ENCODE measurements around the gene SEC14L5. TPM values are rescaled to one million over a fixed set of nuclear protein-coding genes. Genes with fewer than 3 reads are reported as not detected.
A peak's percentile ranks its signal among the peaks of the same experiment; 100 is the strongest.

SEC14L5 gene
- total and polyA plus RNA-seq, 10 donors = 0.06 to 0.94 (median 0.26) TPM; not detected in 1

DNA sequence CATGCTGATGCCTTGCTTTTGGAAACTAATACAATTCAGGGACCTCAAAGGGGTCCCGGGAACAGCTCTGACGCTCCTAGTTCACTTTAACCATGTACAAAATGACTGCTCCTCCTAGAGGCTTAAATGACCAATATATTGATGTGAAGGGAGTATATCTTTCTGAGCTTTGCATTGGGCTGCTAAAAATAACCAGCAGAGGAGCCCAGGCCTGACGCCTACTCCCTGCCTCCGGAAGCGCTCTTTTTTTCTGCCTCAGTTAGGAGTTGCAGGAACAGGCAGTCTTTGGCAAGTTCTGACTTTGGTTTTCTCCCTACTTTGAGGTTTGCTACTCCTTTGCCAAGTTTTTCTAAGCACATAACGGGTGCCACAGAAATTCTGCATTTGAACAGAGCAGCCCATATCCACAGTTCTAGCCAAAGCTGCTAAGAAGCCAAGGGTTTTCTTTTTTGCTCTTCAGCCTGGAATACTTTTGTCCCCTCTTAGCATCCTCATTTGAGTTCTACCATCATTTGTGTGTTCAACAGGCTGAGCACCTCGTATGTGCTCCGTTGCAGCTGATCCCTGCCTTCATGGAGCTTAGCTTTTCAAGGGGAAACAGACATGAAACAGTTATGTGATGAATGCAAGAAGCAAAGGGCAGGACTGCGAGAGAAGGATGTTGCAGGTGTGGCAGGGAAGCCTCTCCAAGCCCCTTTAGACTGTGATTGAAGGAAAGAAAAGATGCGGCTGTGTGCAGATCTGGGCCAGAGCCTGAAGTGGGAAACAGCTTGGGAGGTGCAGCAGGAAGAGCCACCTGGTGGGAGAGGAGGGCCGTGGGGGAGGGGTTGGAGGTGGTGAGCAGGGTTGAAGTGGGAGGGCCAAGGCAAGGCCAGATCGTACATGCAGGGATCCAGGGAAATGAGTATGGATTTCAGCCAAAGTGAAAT lies 78.4 kb downstream of the SEC14L5 start:
- 66 to 73% (median 72%) methylated on average over 12 of the region's 12 CpGs for WGBS, 5 donors
- TF ChIP-seq POLR2A (IDR thresholded peaks at IDR 0.05) = no peak
- TF ChIP-seq, protein P1, sequence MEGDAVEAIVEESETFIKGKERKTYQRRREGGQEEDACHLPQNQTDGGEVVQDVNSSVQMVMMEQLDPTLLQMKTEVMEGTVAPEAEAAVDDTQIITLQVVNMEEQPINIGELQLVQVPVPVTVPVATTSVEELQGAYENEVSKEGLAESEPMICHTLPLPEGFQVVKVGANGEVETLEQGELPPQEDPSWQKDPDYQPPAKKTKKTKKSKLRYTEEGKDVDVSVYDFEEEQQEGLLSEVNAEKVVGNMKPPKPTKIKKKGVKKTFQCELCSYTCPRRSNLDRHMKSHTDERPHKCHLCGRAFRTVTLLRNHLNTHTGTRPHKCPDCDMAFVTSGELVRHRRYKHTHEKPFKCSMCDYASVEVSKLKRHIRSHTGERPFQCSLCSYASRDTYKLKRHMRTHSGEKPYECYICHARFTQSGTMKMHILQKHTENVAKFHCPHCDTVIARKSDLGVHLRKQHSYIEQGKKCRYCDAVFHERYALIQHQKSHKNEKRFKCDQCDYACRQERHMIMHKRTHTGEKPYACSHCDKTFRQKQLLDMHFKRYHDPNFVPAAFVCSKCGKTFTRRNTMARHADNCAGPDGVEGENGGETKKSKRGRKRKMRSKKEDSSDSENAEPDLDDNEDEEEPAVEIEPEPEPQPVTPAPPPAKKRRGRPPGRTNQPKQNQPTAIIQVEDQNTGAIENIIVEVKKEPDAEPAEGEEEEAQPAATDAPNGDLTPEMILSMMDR (IDR thresholded peaks at IDR 0.05 in 8 of 11, conservative IDR thresholded peaks at IDR 0.05 in 3 of 11) = no peak
- no peak for TF ChIP-seq POLR2AphosphoS5 (IDR thresholded peaks at IDR 0.05)

DNA sequence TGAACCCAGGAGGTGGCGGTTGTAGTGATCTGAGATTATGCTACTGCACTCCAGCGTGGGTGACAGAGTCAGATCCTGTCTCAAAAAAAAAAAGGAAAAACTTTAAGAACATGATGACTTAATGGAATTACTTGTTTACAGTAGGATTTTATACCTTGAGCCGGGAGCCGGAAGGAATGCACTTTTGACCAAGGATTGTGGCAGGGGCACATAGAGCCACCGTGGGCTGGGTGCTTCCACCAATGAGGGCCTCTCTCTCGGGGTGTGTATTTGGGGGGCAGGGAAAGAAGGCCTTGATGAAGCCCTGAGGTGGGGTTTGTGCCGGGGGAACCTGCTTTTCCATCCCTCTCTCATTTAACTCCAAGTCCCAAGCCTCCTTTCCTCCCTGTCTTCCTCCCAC lies 82.3 kb downstream of the SEC14L5 start:
- no peaks in the 10 kb centered on the region for H3K27me3 ChIP-seq (replicated peaks in 1 of 7)

More for the DNA sequence above, 78.4 kb downstream of the SEC14L5 start:
- Histone ChIP-seq H3K36me3 (peaks cover 0 to 2% (median 0%) of the 10 kb centered on the region in 6 donors), H3K4me3 (no peak overlapping the region), H3K9me3 (no peaks in the 10 kb centered on the region), H3K27me3 (replicated peaks in 1 of 7) (no peaks in the 10 kb centered on the region), H3K27ac (no peak overlapping the region), H3K4me1 (peaks cover 4 to 29% (median 25%) of the 10 kb centered on the region in 6 donors)
- DNase-seq = peak; percentile 35
- intact Hi-C loops (cut with DNase I; ENCODE audit: low total_unique reads) = no loop called here

DNA sequence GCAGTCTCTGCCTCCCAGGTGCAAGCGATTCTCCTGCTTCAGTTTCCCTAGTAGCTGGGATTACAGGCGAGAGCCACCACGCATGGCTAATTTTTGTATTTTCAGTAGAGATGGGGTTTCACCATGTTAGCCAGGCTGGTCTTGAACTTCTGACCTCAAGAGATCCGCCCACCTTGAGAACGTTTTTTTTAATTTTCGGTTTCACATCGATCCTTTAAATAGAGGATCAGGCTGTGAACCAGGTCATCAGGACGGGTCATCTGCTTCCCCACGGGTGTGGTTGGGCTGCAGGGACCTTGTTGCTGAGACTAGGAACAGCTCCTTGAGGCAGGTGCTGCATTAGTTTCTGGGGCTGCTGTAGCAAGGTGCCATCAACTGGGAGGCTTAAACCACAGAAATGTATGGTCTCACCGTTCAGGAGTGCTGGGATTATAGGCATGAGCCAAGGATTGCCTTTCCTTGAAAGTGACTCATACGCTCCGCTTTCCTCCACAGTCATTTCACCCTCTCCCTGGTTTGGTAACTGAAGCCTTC lies 83.5 kb downstream of the SEC14L5 start:
- intact Hi-C loops (cut with DNase I; ENCODE audit: low total_unique reads) = no loop called here
- WGBS, 5 donors = 69 to 80% (median 76%) methylated on average over 12 of the region's 12 CpGs
- no peak for TF ChIP-seq POLR2AphosphoS5 (IDR thresholded peaks at IDR 0.05)
- TF ChIP-seq POLR2A (IDR thresholded peaks at IDR 0.05) = no peak
- TF ChIP-seq, protein P1 (IDR thresholded peaks at IDR 0.05 in 8 of 11, conservative IDR thresholded peaks at IDR 0.05 in 3 of 11) = no peak
- Histone ChIP-seq H3K9me3 (no peaks in the 10 kb centered on the region), H3K27me3 (replicated peaks in 1 of 7) (no peaks in the 10 kb centered on the region), H3K4me3 (no peak overlapping the region), H3K4me1 (no peaks in the 10 kb centered on the region), H3K36me3 (peaks cover 0 to 22% (median 0%) of the 10 kb centered on the region in 6 donors), H3K27ac (no peak overlapping the region)
- DNase-seq = peak; percentile 46

More for the DNA sequence above, 82.3 kb downstream of the SEC14L5 start:
- intact Hi-C loops (cut with DNase I; ENCODE audit: low total_unique reads) = no loop called here
- H3K4me1 ChIP-seq = no peaks in the 10 kb centered on the region
- no peaks in the 10 kb centered on the region for H3K9me3 ChIP-seq
- no peak overlapping the region for H3K4me3 ChIP-seq
- TF ChIP-seq POLR2AphosphoS5 (IDR thresholded peaks at IDR 0.05) = no peak
- TF ChIP-seq, protein P1 (IDR thresholded peaks at IDR 0.05 in 8 of 11, conservative IDR thresholded peaks at IDR 0.05 in 3 of 11) = no peak
- TF ChIP-seq POLR2A (IDR thresholded peaks at IDR 0.05) = no peak
- peaks cover 0 to 14% (median 0%) of the 10 kb centered on the region in 6 donors for H3K36me3 ChIP-seq
- DNase-seq = peak; percentile 41
- no peak overlapping the region for H3K27ac ChIP-seq
- 76 to 88% (median 87%) methylated on average over 7 of the region's 7 CpGs for WGBS, 5 donors

Data from spleen (tissue), 11 donors.